ENCODE measurements around the gene ANO1.

ANO1 gene

DNA sequence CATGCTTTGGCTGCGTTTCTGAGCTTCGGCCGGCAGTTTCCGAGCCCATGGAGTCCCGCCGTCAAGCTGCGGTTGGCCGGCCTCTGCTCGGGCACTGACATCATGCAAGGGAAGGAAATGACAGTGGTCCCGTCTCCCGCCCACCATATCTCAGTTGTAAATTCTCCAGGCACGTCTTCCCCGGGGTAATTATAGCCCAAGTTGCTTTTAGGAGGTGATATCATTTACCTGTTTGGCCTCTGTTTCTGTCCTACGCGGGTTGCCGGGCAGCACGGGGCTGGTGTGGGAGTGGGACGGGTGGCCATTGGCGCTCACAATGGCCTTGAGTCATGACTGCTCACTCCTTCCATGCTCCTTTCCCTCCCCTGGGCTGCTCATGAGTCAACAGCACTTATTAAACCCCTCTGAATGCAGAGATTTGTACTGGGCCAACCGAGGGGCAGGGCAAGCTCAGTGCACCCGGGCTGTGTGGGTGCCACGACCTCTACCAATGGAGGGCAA is 4.2 kb upstream of the ANO1 start:
- no peak for DNase-seq

DNA sequence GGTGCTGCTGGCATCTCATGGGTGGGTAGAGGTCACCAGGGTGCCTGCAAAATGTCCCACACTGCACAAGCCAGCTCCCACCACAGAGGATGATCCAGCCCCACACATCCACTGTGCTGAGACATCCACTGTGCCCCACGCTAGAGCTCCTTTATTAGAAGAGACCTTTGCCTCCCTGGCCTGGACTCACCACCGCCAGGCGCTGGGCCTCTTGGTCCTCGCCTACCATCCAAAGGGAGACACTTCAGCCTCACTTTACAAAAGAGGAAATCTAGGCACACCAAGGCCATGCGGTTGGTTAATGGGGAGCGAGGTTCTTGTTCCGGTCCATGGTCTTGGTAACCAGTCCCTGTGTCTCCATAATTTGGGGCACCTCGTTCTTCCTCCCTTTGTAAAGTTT is 3.4 kb upstream of the ANO1 start:
- DNase-seq, result no peak

GRCh38 chr11:70075836-70076235 is 2.3 kb upstream of the ANO1 start:
- DNase-seq, result no peak

DNA sequence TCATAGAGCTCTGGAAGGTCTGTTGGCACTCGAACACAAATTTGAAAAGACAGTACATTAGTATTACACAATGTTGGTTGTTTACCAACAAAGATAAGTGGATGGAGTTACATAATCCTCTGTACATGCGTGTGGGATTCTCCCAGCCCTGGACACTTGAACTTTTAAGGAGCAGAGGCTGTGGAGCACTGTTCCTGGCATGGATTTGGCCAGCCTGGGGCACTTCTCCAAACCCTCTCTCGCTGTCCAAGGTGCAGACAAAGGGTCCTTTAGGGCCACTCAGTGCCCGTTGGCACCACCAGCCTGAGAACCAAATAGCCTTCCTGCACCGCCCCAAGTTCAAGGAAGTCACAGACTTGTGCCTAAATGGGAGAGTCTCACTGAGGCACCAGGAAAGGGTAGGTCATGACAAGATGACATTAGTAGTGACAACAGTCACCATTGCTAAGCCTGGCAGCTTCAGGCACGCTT is 1.6 kb upstream of the ANO1 start:
- no peak for DNase-seq

DNA sequence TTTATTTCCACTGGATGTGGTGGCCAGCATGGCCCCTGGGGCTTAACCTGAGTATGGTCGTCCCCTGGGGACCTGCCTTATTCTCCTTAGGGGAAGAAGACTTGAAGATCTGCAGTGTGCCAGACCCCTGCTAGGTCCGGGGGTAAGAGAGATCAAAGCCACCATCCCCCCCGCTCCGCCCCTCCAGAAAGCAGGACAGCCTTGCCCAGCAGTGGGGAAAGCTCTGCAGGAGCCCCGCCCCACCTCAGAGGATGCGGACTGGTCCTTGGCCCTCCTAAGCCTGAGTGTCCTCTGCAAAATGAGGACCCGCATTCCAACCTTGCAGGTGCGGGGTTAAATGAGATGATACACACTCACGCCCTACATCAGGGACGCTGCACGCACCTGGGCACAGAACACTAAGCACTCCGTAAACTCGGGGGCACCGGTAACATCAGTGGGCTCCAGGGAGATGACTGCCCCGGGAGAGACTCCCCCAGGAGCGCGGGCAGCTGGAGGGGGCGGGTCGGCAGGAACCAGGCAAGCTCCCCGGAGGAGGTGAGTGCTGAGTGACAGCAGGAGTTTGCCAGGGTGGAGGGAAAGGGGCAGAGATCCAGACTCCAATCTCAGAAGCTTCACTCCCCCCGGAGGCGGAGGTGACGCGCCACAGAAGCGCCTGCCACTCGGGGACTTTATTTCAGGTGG is 564 bp upstream of the ANO1 start:
- DNase-seq, result no peak

DNA sequence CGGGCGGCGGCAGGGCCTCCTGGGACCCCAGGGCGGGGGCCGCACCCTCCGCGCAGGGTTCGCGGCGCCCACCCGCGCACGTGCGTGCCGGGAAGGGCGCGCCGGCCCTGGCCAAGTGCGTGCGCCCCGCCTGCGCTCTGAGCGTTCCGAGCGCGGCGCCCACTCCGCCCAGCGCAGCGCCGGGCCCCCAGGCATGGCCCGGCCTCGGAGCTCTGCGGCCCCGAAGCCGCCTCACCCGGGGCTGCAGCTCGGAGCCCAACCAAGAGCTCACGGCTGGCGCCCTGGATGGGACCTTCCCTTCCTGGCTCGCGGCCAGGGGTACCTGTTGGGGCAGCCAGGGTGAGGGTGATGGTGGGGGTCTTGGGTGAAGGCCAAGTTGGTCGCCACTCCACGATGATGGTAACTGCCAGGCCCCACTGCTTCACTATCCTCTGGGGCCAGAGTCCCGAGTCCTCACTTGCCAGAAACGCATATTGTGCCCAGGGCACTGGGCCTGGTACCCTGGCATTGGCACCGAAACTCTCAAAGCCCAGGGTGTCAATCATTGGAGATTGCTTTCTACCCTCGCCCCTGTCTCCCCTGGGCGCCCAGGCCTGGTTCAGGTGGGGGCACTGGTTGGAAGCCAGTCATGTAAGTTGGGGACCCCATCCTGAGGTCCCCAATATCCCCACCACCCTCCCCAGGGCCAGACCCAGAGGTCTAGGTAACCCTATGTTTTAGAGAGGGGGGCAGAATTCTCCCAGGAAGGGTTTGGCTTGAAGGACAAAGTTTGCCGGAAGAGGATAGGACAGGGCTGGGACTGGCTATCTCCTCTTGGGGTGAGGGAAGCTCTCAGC is 882 bp downstream of the ANO1 start:
- no peak for DNase-seq

- no peak for DNase-seq
These were observed 1.6 kb downstream of the ANO1 start for GRCh38 chr11:70079691-70080090.

GRCh38 chr11:70080763-70081162 is 2.6 kb downstream of the ANO1 start:
- no peak for DNase-seq

DNA sequence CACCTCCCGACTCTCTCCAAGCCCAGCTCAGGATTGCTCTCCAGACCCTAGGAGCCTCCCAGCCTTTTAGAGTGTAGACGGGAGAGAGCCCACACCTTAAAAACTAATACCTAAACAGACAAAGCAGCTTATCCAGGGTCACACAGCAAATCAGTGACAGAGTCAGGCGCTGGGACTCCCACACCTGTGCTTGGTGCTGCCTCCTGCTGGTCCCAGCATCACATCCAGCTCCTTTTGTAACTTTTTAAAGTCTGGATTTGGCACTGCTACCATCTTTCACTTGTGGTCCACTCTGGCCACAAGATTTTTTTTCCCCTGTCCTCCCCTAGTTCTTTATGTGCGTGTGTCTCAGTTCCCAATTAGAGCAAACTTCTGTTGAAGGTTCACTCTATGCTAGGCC is 4.7 kb downstream of the ANO1 start:
- no peak for DNase-seq

GRCh38 chr11:70084046-70084984 is 6.2 kb downstream of the ANO1 start:
- no peak for DNase-seq

- DNase-seq, result no peak
These were observed 8.0 kb downstream of the ANO1 start for GRCh38 chr11:70085815-70086769.

DNA sequence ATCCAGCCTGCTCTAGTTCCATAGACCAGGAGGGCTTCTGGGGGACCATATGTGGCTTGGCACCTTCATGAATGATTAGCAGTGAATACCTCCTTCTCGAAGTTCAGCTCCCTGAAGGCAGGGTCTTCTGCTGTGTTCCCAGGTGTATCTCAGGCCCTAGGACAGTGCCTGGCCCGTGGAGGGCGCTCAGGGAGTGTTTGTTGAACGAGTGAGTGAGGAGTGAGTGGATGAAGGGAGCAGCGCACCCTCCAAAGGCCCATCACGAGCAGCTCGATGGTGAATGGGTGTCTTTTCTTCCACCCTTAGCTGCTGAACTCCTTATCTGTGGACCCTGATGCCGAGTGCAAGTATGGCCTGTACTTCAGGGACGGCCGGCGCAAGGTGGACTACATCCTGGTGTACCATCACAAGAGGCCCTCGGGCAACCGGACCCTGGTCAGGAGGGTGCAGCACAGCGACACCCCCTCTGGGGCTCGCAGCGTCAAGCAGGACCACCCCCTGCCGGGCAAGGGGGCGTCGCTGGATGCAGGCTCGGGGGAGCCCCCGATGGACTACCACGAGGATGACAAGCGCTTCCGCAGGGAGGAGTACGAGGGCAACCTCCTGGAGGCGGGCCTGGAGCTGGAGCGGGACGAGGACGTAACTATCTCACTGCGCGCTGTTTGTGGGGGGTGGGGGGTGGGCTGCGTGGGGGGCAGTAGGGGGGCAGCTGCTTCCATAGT is 9.5 kb downstream of the ANO1 start:
- no peak for DNase-seq

DNA sequence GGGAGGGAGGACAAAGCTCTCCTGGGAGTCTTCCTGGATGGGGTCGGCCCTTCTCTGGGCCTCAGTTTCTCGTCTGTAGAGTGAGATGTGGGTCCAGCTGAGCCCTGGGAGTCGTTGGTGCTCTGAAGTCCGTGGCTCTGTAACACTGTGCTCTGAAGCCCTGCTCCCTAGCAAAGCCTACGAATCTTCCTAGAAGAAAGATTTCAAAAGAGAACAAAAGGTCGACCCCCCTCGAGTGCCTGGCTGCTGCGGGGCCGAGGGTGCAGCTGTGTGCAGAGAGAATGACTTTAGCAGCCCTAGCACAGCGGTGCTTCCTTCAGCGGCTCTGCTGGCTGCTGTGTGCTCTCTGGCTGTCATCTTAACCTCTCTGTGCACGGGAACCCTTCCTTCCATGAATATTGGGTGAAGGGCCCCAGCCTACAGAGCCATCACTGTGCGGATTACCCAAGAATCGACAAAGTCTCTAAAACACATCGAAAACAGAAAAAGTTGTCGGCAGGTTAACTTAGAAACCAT is 10.7 kb downstream of the ANO1 start:
- DNase-seq, result no peak

DNA sequence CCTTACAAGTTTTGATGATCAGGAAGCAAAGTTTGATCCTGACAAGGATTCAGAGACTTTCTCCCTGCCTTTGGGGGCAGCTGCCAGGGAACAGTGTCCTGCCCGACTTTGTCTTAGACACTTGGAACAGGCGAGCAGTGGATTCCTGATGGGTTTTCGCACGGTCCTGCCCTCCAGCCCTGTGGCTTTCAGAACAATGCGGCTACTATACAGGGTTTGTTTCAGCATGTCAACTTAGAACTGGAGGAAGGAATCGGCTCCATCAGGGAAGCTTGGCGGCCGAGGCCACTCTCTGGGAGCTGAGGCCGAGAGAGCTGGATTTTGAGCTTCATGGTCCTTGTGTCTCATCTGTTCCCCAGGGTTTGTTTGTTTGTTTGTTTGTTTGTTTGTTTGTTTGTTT is 11.5 kb downstream of the ANO1 start:
- DNase-seq, result no peak

DNA sequence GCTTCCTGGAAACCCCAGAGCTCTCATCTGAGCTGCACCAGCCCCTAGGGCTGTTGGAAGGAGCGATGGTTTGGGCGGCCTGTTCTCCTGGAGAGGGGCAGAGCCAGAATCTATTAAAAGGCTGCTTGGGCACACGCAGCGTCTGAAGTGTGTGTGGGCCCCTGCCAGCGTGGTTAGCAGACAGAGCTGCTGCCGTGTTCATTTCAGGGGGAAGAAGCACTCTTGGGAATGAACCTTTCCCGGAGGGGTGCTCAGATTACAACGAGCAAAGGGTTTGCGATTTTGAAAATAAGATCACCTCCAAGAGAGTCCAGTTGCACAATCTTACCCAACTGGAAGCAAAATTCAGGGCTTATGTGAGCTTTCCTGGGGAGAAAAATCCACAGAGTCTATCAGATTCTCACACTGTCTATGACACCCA is 12.9 kb downstream of the ANO1 start:
- no peak for DNase-seq

DNA sequence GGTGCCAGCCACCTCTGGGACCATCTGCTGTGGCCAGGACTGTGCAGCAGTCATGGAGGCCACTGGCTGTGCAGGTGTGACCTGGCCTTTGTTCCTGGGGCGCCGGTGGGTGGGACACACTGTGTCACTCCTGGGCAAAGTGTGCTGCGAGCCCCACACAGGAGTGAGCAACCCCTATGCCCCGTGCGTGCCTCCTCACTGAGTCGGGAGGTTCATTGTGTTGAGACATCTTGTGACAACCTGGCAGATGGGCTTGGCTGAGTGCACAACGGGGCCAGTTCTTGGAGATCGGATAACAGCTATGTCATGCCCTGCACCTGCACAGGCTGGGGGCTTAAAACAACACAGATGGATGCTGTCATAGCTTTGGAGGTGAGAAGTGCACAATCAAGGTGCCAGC is 13.5 kb downstream of the ANO1 start:
- no peak for DNase-seq

DNA sequence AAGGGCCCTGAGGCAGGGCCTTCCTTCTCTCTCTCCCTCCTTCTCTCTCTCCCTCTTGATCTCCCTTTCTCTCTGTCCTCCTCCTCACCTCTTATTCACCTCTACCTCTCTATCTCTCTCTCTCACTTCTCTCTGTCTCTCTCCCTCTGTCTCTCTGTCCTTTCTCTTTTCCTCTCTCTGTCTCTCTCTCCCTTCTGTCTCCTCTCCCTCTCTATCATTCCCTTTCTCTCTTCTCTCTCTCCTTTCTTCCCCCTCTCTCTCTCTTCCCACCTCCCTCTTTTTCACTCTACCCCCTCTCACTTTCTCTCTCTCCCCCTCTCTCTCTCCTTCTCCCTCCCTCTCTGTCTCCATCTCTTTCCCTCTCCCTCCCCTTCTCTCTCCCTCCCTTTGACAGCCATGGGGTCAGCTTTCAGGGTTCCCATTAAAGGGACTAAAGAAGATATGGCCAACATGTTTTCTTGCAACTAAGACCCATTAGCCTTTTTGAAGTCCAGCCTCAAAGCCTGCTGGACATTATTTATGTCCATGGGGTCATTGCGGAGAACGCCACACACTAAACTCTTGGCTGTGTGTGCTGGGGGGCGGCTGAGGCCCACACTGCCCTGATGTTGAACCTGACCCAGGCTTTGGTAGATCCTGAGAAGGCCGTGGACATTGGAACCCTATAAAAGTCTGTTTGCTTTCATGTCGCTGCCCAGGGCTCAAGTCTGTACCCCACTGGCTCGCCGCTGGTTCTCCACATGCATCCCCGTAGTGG is 15.0 kb downstream of the ANO1 start:
- no peak for DNase-seq

DNA sequence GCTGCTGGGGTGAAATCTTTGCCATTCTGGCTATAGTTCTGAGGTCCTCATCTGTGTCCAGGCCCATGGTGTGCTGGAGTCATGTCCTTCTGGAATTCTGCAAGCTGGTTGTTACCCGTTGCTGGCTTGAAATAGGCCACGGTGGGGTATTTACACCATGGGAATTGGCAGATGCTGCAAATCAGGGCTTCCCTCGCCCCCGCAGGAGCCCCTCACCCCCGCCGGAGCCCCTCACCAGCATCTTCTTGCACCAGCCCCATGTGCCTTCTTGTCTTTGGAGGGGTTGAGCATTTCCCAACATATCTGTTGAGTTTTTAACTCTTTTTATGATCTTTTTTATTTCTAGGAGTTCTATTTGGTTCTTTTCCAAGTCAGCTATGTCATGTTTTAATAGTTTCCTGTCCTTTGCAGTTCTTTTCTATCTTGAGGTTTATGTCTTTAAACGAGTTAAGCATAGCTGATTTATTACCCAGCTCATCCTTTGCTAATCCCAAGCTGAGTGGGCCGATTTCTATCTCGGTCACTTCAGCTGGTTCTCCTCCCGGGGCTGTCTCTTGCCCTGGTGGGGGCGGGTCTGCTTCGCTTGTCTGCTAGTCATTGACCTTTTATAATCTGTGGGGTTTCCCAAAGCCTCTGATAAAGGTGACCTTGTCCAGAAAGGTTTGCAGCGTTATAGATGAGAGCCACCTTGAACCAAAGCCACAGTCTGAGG is 17.6 kb downstream of the ANO1 start:
- no peak for DNase-seq

GRCh38 chr11:70097783-70098563 is 19.9 kb downstream of the ANO1 start:
- no peak for DNase-seq
